ENCODE measurements around the gene STPG4.

DNA sequence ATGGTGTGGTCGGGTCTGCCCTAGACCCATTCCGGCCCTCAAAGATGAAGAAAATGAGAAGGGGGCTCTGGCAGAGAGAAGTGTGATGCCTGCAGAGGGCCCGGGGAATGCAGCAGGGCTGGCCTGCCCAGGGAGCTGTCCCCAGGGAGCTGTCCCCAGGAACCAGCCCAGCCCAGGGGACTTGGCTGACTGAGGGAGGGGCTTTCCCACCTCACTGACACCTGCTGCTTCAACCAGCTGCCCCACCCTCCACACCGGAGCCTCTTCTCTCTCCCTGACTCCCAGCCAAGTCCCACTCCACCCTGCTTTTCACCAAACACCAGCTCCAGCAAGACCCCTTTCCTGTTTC, 111.2 kb downstream of the STPG4 start:
- TF ChIP-seq, protein P1, sequence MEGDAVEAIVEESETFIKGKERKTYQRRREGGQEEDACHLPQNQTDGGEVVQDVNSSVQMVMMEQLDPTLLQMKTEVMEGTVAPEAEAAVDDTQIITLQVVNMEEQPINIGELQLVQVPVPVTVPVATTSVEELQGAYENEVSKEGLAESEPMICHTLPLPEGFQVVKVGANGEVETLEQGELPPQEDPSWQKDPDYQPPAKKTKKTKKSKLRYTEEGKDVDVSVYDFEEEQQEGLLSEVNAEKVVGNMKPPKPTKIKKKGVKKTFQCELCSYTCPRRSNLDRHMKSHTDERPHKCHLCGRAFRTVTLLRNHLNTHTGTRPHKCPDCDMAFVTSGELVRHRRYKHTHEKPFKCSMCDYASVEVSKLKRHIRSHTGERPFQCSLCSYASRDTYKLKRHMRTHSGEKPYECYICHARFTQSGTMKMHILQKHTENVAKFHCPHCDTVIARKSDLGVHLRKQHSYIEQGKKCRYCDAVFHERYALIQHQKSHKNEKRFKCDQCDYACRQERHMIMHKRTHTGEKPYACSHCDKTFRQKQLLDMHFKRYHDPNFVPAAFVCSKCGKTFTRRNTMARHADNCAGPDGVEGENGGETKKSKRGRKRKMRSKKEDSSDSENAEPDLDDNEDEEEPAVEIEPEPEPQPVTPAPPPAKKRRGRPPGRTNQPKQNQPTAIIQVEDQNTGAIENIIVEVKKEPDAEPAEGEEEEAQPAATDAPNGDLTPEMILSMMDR (IDR thresholded peaks at IDR 0.05) = no peak
- no peak for TF ChIP-seq POLR2A (IDR thresholded peaks at IDR 0.05)
